HTERT RPE-1 (cell line): ENCODE data around the gene ZBTB7C.
"Not testable (repeated sequence)": the region's sequence is repeated elsewhere in the genome, so short reads cannot be mapped to it uniquely, and the experiment has no call there.

Source experiments
- in situ Hi-C: fragments of 300-500 bp; cut with MboI; formaldehyde crosslinking; loops from 4 replicates; pipeline ENCODE4 v1.14.3; 2020; ENCODE audit warnings: low sequenced_read_pairs

ZBTB7C gene

GRCh38 chr18:48303883-48304282, 105.3 kb downstream of the ZBTB7C start:
- in situ Hi-C loops, result no loop called here

GRCh38 chr18:48302736-48303135, 106.4 kb downstream of the ZBTB7C start:
- in situ Hi-C loops, result no loop called here

GRCh38 chr18:48300463-48300961, 108.7 kb downstream of the ZBTB7C start:
- in situ Hi-C loops, result no loop called here

GRCh38 chr18:48297139-48297538, 112.0 kb downstream of the ZBTB7C start:
- in situ Hi-C loops, result no loop called here

GRCh38 chr18:48296581-48296980, 112.6 kb downstream of the ZBTB7C start:
- in situ Hi-C loops, result no loop called here

GRCh38 chr18:48295586-48296311, 113.4 kb downstream of the ZBTB7C start:
- in situ Hi-C loops, result no loop called here

- in situ Hi-C loops, result no loop called here
These were observed 114.1 kb downstream of the ZBTB7C start for GRCh38 chr18:48294899-48295585.

GRCh38 chr18:48293954-48294898, 115.0 kb downstream of the ZBTB7C start:
- in situ Hi-C loops, result no loop called here

- in situ Hi-C loops, result no loop called here
These were observed 116.3 kb downstream of the ZBTB7C start for GRCh38 chr18:48292782-48293424.

GRCh38 chr18:48292229-48292628, 117.0 kb downstream of the ZBTB7C start:
- in situ Hi-C loops, result no loop called here

- in situ Hi-C loops, result no loop called here
These were observed 118.8 kb downstream of the ZBTB7C start for GRCh38 chr18:48290162-48290926.

GRCh38 chr18:48284743-48285142, 124.4 kb downstream of the ZBTB7C start:
- in situ Hi-C loops, result no loop called here

- in situ Hi-C loops, result not testable (repeated sequence)
These were observed 125.2 kb downstream of the ZBTB7C start for GRCh38 chr18:48284011-48284410.

GRCh38 chr18:48281460-48281859, 127.7 kb downstream of the ZBTB7C start:
- in situ Hi-C loops, result not testable (repeated sequence)

GRCh38 chr18:48279312-48279711, 129.9 kb downstream of the ZBTB7C start:
- in situ Hi-C loops, result no loop called here

- in situ Hi-C loops, result no loop called here
These were observed 131.1 kb downstream of the ZBTB7C start for GRCh38 chr18:48278081-48278480.

GRCh38 chr18:48274301-48274700, 134.9 kb downstream of the ZBTB7C start:
- in situ Hi-C loops, result no loop called here

- in situ Hi-C loops, result no loop called here
These were observed 138.3 kb downstream of the ZBTB7C start for GRCh38 chr18:48270929-48271328.

GRCh38 chr18:48265328-48265727, 143.9 kb downstream of the ZBTB7C start:
- in situ Hi-C loops, result no loop called here
